Activated T-cell treated with anti-CD3 and anti-CD28 coated beads for 48 hours (primary cell): Measurements from ENCODE around the gene MGAT5.

Experiments
- DNase-seq: peaks from one replicate; pipeline ENCODE4 v3.0.0-alpha.2; 2020; ENCODE audit warnings: low read depth

MGAT5 gene

DNA sequence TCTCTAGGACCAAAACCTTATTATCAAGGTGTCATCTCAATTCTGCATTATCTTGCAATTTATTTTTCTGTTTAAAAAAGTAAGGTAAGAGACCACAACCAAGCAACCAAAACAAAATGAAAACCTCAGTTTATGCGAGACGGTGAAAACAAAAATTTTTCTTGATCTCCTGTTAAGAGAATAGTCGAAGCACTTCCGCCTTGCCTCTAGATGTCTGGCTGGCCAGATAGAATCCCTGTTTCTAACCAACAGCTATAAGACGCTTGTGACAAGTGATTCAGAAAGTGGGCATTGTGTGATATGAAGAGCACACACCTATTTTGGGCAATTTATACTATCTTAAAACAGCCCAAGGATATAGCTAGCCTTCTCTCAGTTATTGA, 51.2 kb downstream of the MGAT5 start:
- no peak for DNase-seq

DNA sequence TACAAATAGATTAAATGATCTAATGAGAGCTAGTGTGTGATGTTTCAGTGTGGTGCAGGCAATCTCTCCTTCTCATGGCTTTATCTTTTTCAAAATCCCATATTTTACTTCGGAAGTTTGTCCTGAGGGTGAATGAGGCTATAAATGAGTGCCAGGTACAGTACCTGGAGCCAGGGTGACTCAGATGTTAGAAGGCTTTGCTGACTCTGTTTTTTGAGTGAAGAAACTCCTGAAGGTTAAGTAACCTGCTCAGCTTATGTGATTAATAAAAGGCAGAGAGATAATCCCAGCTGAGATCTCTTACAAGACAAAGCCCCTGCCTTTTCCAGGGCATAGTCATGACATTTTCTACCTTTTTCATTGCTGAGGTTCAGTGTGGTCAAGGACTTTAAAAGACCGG, 52.6 kb downstream of the MGAT5 start:
- DNase-seq, result no peak

DNA sequence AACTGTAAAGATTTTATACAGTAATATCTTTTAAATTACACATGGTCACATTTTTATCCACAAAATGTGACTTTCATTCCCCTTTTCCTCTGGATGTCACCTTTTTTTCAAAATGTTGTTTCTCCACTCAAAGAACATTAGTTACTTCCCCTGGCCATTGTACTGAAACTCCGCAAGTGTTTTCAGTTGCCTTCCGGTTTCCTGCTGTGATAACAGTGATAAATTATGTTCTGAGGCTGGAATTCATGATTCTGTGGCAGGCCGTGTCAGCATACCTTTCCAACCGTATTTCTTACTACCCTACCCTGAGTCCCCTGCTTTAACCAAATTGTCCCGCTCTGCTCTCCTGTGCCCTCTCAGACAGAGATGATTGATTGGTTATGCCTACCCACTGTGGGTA, 53.5 kb downstream of the MGAT5 start:
- DNase-seq, result no peak

DNA sequence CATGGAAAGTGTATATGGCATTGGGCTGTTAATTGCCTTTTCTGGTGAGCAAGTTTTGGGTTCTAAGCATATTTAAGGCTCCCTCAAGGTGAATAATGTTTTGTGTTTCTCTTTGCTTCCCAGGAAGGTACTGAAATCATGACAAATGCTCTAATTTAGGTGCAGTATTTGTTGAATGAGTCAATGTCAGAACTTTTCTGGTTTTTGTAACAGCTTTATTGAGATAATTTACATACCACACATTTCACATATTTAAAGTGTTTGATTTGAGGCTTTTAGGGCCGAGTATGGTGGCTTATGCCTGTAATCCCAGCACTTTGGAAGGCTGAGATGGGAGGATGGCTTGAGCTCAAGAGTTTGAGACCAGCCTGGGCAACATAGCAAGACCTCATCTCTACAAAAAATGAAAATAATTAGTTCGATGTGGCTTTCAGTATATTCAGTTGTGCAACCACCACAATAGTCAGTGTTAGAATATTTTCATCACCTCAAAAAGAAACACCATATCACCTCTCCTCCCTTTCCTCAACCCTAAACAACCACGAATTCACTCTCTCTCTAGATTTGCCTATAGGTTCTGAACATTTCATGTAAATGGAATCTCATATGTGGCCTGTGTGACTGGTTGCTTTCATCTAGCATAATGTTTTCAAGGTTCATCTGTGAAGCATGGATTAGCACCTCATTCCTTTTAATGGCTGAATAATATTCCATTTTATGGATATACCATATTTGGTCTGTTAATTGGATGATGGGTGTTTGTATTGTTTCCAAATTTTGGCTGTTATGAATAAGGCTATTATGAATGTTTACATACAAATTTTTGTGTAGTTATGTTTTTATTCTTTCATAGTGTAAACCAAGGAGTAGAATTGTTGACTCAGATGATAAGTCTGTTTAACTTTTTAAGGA, 54.9 kb downstream of the MGAT5 start:
- DNase-seq, result no peak

DNA sequence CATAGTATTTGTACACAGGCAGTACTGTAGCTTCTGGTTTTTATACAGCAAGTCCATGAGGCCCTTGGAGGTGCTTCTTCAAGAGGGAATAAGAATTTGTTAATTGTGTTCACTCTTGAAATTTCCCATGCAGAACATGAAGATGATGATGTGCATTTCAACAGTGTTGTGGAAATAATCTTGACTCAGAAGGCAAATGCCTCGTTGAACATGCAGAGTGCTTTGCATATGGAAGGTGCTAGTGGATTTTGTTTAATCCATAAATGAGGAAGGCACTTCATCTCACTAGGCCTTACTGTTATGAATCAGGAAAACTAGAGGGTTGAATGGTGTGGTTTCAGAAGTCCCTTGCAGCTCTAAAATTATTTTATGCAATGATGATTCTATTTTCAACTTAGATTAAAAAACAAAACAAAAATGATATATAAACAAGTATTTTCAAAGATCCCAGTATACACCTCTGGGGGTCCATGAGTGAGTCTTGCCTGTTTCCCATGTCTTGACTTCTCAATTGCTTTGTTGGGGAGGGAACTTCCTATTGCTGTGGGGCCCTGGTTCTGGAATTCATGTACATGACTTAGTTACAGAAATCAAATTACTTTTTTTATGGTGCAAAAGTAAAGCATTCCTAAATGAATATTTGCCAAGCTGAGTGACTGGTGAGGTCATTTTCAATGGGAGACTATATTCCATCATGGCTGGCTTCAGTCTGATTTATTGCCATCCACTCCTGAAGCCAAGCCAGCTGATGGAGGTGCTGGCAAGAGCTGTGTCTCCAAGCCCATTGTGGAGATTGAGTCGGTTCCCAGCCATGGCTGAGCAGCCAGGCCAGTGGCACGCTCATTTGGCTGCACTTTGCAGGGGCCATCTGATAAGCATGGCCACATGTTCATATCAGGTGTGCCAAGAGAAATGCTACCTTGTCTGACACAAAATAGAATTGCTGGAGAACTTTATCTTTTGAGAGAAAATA, 56.5 kb downstream of the MGAT5 start:
- DNase-seq, result no peak

DNA sequence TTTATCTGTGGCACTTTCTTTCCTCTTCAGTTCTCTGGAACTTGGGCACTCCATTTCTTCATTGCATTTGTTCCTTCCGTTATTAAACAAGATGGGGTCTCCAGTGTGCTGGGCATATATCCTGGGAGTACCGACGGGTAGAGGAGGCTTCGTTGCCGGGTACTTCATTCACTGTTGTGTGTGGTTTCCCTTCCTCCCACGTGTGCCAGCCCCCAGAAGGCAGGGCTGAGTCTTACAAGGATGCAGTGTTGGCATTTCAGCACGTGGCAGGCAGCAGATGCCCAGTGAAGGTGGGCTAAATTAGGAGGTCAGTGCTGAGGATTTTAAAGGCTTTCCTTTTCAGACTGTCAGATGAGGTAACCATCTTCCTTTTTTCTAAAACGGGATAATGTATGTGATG, 58.6 kb downstream of the MGAT5 start:
- no peak for DNase-seq

DNA sequence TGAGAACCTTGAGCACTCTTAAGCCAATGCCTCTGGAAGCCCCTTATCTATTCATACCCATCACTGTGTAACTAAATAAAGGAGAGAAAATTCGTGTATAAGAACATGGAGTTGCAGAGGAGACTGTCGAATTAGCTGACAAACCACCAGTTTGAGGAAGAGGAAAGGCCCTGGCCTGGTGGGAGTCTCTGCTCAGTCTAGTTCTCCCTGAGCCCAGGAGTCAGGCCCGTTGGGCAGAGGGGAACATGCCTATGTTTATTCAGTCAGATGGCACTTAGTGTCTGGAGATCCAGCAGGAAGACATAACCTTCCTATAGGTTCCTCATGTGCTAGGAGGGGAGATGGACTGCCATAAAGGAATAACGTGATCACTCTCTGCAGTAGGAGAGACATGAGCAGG, 60.3 kb downstream of the MGAT5 start:
- no peak for DNase-seq

DNA sequence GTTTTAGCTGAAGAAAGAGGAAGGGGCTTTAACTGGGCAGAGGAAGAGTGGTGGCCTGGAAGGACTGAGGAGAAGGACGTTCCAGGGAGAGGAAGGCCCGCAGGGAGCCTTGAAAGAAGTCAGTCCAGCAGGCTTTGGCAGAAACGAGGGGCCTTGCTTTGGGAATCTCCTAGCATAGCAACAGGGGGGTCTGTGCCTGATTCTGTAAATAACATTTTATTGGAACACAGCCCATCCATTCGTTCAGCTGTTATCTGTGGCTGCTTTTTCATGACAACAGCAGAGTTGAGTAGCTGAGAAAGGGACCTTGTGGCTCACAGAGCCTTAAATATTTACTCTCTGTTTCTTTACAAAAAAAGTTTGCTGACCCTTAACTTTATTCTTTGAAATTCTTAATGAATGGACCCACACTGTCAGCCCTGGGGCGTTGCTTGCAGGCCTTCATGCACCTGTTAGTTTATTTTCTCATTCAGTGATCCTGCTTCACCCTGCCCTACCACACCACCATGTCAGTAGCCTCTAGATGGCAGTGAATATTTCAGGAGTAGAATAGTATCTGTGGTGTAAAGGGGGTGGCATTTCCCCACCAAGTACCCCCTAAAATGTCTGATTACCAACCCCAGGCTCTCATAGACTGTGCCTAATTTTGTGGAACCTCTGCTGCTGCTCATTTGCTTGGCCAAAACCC, 61.0 kb downstream of the MGAT5 start:
- no peak for DNase-seq

DNA sequence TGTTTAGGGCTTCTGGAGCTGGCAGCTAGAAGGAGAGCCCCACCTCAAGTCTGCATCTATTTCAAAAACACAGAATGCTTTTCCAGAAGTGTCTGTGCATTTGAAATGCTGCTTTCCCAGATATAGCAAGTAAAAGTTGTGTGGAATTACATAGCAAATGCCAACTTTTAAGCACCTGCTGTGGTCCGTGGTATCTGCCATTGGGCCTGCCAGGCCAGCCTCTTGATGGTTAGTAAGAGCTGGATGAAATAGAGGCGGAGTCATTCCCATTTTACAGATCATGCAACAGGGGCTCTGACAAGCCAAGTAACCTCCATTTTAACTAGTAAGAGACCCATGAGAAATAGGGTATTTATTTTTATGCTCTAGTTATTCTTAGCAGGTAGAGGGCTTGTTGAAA, 61.6 kb downstream of the MGAT5 start:
- no peak for DNase-seq

DNA sequence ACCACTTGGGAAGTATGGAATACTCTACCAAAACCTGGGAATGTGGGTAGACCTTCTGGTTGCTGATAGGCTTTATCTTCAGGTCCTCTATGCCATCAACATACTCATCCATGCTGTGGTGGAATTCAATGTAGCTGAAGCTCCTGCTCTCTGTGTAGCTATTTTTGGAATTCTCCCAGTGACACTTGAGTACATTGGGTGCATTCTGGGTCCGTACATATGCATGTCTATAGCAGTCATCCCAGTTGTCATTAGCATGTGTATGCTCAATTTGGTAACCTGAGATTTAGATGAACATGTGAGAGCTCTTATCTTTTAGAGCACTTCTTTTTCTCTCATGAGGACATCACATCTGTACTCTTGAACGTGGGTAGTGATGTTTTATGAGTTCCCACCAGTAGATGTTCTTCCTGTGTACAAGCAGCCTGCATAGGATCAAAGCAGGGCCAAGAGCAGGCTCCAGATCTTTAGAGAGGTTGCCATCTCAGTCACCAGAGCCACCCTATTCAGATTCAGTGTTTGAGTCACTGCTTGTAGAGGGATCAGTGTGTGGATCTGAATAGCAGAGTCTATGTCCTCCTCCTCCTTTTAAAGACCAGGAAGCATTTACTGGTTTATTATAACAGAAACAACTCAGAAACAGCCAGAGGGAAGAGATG, 65.9 kb downstream of the MGAT5 start:
- DNase-seq, result no peak

DNA sequence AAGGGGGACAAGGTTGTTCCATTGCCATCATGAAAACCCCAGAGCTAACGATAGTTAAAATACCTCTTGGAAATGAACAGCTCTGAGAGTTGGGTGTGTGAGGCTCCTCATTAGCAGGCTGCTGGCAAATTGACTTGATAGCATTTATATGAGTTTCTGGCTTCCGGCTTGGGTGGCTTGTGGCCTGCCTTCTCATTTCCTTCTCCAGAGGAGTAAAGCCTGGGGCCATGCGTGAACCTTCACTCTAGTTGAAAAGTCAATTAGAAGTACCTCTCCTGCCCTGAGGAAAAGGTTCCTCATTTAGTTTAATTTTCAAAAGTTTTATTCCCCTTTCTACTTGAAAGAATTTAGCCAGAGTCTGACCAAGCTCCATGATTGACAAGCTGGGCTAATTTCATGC, 67.1 kb downstream of the MGAT5 start:
- DNase-seq, result peak; percentile 15

DNA sequence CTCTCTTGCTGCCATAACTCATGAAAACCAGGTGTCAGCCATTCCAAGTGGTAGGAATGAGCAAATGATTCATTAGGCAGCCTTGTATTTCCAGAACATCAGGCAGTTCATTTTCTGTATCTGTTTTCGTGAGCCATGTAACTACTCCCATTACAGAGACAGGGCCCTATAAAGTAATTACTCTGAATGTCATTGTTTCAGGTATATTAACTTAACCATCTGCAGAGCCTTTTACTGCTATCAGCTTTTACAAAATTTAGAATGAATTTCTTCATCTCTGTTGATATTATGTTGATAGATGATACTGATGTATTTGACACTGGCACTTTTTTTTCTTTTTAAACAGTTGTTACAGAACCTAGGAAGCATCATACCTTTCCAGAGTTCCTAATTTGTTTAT, 69.9 kb downstream of the MGAT5 start:
- DNase-seq, result no peak

DNA sequence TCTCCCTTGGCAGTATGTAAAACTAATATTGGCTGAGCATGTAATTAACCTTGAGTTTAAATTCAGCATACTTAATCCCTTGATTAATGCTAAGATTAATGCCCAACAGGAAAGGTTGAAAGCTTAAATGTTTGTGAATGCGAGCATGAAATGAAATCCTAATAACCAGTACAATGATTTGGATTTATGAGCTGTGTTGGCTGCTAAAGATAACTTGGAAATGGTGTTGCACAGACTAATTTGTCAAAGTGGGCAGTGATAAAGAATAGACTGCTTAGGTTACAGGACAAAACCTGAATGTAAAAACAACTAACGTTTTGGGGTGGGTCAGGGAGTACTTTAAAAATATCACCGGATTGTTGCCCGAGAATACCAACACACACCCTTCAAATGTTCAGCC, 70.6 kb downstream of the MGAT5 start:
- no peak for DNase-seq

DNA sequence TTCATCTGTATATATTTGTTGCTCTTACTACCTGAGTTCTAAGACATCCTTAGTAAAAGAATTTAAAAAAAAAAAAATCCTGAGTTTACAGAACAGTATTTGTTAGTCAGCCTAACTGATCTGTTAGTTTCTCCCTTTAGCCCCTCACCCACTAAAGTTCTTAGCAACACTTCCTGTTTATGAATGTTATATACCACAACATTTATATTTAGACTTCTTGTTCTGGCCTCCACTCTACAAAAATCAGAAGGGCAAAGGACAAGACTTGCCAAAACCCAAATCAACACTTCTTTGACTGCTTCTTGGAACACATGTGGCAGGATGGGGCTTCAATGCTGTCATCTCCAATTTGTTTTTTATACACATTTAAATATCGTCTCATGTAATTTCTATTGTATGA, 71.1 kb downstream of the MGAT5 start:
- no peak for DNase-seq

DNA sequence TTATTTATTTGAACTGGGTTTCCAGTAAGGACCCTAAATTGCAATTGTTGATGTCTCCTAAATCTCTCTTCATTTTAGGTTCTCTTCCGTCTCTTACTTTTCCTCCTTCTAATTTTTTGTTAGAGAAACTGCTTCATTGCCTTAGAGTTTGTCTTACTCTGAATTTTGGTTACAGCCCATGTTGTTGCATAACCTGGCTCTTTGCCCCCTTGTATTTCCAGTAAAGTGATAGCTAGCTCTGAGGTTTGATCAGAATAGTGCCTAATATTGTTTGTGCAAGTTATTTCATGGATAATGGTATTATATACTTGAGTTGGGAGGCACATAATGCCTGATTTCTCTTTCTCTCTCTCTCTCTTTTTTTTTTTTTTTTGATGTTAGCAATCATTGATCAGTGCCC, 71.8 kb downstream of the MGAT5 start:
- DNase-seq, result no peak

DNA sequence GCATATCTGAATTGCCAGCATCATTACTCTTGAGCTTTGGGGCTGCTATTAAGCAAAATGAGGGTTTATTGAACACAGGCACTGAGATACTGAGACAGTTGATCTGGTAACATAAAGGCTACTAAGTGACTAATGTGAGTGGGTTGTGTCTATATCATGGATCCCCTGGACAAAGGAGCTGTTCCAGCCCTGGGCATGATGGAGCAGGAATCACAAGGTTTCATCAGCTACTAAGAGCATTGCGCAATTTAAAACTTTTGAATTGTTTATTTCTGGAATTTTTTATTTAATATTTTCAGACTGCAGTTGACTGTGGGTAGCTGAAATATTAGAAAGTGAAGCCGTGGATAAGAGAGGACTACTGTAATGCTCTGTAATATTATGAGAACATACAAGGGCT, 73.5 kb downstream of the MGAT5 start:
- no peak for DNase-seq

DNA sequence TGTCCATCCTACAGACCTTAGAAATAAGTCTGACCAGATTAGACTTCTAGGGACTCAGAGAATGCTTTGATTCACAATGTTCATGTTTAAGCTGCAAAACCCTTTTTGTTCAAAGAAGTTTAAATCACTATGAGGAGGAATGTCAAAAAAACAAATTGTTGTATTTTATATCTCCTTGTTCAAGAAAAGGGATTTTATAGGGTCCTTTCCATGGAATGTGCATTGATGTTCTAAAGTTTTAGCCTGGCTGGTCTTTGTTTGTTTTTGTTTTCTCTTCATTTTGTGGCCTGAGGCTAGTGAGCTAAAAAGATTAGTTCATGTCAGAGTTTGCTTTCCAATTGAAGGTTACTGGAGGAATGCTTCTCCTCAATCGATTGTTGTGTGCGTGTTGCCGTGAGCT, 77.2 kb downstream of the MGAT5 start:
- no peak for DNase-seq

DNA sequence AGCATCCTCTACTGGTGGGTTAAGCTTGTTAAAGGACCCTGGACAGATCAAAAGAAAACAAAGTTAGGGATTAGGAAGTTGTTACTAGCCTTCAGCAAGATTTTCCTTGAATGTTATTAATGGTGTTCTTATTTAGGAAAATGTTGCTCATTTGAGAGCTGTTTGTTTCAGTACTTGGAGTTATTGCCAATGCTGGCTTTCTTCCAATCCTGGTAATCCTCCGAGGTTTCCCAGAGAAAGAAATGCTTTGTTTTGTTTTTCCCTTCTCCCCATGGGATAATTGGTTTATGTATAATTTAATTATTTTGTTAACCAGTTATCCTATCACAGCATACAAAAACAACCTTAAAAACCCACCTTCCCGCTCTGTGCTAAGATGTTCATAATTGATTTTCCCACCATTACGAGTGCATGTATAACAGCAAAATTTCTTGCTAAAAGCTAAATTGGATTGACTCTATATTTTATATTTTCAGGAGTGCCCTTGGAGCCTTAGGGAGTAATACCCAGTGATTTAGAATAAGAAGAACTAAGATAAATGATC, 79.8 kb downstream of the MGAT5 start:
- DNase-seq, result no peak

DNA sequence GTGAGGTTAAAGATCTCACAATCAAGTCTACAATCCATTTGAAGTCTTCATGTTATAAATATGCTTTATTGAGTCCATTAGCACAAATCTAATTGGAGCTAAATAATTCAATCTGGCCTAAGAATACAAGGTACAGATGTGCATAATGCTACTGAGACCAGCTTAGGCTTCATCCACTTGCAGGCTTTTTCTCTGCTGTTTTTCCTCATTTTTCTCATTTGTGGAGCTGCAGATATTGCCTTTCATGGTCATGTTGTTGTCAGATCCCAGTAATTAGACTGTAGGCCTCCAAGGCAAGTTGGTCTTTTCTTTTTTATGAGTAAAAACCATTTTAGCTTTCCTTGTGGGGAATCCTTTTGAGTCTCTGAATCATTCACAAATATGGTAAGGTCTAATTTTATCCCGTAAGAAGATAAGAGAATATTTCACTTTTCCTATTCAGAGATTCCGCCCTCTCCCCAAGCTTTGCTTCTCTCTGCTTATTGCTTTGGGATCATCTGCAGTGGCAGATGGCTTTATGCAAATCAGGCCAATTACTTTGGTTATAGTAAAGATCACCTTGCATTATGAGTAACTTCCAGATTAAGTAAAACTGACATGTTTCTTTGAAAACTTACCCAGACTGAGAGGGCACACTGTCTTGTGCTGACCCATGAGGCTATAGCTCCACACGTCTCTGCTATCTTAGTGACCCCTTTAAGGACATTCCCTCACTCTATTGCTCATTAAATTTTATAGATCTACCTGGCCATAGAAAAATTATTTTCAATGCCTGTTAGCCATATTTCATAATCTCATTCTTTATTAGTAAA, 80.9 kb downstream of the MGAT5 start:
- DNase-seq, result no peak

DNA sequence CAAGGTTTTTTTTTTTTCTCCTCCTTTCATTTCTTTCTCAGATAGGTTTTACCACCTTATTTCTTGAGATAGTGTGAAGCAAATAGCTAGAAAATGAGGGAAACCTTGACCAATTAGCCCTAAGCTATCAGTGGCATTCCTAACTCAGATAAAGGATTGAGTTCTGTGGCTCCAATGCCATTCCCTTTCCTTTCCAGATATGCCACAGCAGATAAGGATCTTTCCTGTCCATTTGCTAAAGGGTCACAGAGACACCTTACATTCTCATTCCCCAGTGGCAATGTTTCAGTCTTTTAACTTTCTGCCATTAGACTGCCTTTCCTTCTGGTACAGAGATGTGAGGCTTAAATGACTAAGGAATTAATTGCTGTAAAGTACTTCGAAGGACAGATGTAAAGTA, 81.7 kb downstream of the MGAT5 start:
- no peak for DNase-seq

DNA sequence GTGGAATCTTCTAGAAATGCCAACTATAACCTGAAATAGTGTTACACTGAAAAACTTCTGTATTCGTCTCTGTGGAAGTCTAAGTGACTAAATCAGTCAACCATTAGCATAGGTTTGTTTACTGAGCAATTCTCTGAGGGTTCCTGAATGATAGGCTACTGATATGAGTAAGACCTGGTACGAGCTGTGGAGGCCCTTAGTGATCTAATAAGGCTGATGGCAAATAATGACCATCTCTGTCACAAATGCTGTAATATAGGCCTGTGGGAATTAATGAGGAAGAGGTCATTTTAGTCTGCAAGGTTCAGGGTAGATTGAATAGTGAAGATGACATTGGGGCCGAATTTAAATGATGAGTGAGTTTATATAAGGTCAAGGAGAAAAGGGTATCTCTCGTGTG, 82.5 kb downstream of the MGAT5 start:
- no peak for DNase-seq
